CD14-positive monocyte (primary cell): Measurements from ENCODE around the gene HSPG2. TPM values are rescaled to one million over a fixed set of nuclear protein-coding genes. Genes with fewer than 3 reads are reported as not detected.

ENCODE experiments used
- DNase-seq, 3 donors: peaks; one replicate each; pipeline ENCODE4 v3.0.0-alpha.2; 2011 to 2022
- H2AFZ ChIP-seq: 2 replicates; pipeline ENCODE4 v1.6.0; 2012; ENCODE audit warnings: mild to moderate bottlenecking, low read depth, low read length, inconsistent platforms; ENCODE audit not compliant: insufficient read depth, poor library complexity, severe bottlenecking
- H3K27ac ChIP-seq, 2 donors: 1 replicate in 1 of 2; 2 replicates in 1 of 2; pipeline ENCODE4 v1.5.1; 2012 to 2013; ENCODE audit warnings: low read length in 2 of 2, control low read depth in 1 of 2, inconsistent platforms in 1 of 2, low read depth in 1 of 2, mild to moderate bottlenecking in 1 of 2
- H3K27me3 ChIP-seq, 2 donors: one replicate each; pipeline versions ENCODE4 v1.6.0 to v1.6.1; 2011 to 2013; ENCODE audit warnings: low read length in 2 of 2; ENCODE audit not compliant: control insufficient read depth in 2 of 2, insufficient read depth in 2 of 2
- H3K36me3 ChIP-seq, 2 donors: replicated peaks in 1 of 2; 1 replicate in 1 of 2; 2 replicates in 1 of 2; pipeline versions ENCODE4 v1.5.1 to v1.6.1; 2012 to 2013; ENCODE audit warnings: low read length in 2 of 2, control low read depth in 1 of 2, inconsistent platforms in 1 of 2, mild to moderate bottlenecking in 1 of 2; ENCODE audit not compliant: insufficient read depth in 2 of 2, control insufficient read depth in 1 of 2
- H3K4me1 ChIP-seq, 2 donors: 1 replicate in 1 of 2; 2 replicates in 1 of 2; pipeline versions ENCODE4 v1.5.1 to v1.6.1; 2012 to 2013; ENCODE audit warnings: low read length in 2 of 2, control low read depth in 1 of 2, inconsistent platforms in 1 of 2, mild to moderate bottlenecking in 1 of 2, moderate library complexity in 1 of 2; ENCODE audit not compliant: insufficient read depth in 2 of 2, control insufficient read depth in 1 of 2
- H3K4me2 ChIP-seq: replicated peaks from 2 replicates; pipeline ENCODE3; 2012; ENCODE audit warnings: low read length, moderate library complexity, mild to moderate bottlenecking; ENCODE audit not compliant: poor library complexity, severe bottlenecking; ENCODE audit errors: extremely low read depth
- H3K4me3 ChIP-seq, 3 experiments: fragments of 200-600 bp in 1 of 3; sonication (generic) in 1 of 3; replicated peaks in 1 of 3; 1 replicate in 2 of 3; 2 replicates in 1 of 3; pipeline ENCODE4 v1.5.1; 2011 to 2013; ENCODE audit warnings: low read length in 3 of 3, mild to moderate bottlenecking in 3 of 3, control low read depth in 2 of 3, low read depth in 2 of 3, inconsistent platforms in 1 of 3, moderate library complexity in 1 of 3
- H3K79me2 ChIP-seq: 2 replicates; pipeline ENCODE4 v1.6.0; 2012; ENCODE audit warnings: mild to moderate bottlenecking, control low read depth, inconsistent platforms, low read length, moderate library complexity; ENCODE audit not compliant: insufficient read depth
- H3K9ac ChIP-seq: 2 replicates; pipeline ENCODE4 v1.6.0; 2017; ENCODE audit warnings: low read length, mild to moderate bottlenecking; ENCODE audit not compliant: insufficient read depth, poor library complexity, severe bottlenecking
- H3K9me3 ChIP-seq, 2 donors: replicated peaks in 1 of 2; 1 replicate in 1 of 2; 2 replicates in 1 of 2; pipeline versions ENCODE4 v1.5.1 to v1.6.1; 2012 to 2013; ENCODE audit warnings: low read length in 2 of 2, control low read depth in 1 of 2; ENCODE audit not compliant: control insufficient read depth in 1 of 2, insufficient read depth in 1 of 2
- H4K20me1 ChIP-seq: 2 replicates; pipeline ENCODE4 v1.6.0; 2012; ENCODE audit warnings: mild to moderate bottlenecking, low read length, control low read depth, moderate library complexity; ENCODE audit not compliant: insufficient read depth
- H3K27ac Mint-ChIP-seq, 7 donors: one replicate each; pipeline ENCODE4 v1.8.0; 2020; ENCODE audit warnings: mild to moderate bottlenecking in 7 of 7, mixed read lengths in 7 of 7, moderate library complexity in 6 of 7, inconsistent platforms in 2 of 7
- H3K27me3 Mint-ChIP-seq, 3 donors: one replicate each; pipeline ENCODE4 v1.8.0; 2021 to 2022; ENCODE audit warnings: low read depth in 3 of 3, mild to moderate bottlenecking in 3 of 3, mixed read lengths in 3 of 3, moderate library complexity in 3 of 3, inconsistent platforms in 1 of 3
- H3K36me3 Mint-ChIP-seq, 2 donors: one replicate each; pipeline ENCODE4 v1.8.0; 2020; ENCODE audit warnings: mixed read lengths in 2 of 2, inconsistent platforms in 1 of 2, mild to moderate bottlenecking in 1 of 2
- H3K4me1 Mint-ChIP-seq: one replicate; pipeline ENCODE4 v1.8.0; 2020; ENCODE audit warnings: mild to moderate bottlenecking, mixed read lengths
- H3K4me3 Mint-ChIP-seq, 2 donors: one replicate each; pipeline ENCODE4 v1.8.0; 2020; ENCODE audit warnings: mild to moderate bottlenecking in 2 of 2, mixed read lengths in 2 of 2, moderate library complexity in 1 of 2
- H3K9me3 Mint-ChIP-seq, 7 donors: one replicate each; pipeline ENCODE4 v1.8.0; 2020 to 2022; ENCODE audit warnings: mixed read lengths in 7 of 7, mild to moderate bottlenecking in 6 of 7, moderate library complexity in 6 of 7, inconsistent platforms in 2 of 7
- WGBS: methylation state at CpG from one replicate; pipeline ENCODE4 v1.1.5; 2013; ENCODE audit warnings: missing lambda C conversion rate; ENCODE audit not compliant: insufficient coverage; 5-methylcytosine and 5-hydroxymethylcytosine counted together
- intact Hi-C, 2 donors: fragments of 100-400 bp; cut with micrococcal nuclease; formaldehyde crosslinking; loops; one replicate each; pipeline versions ENCODE4 v1.15.0 to v1.15.1; 2023
- polyA plus RNA-seq, 3 donors: library from polyadenylated mRNA; depleted of rRNA in 1 of 3; unstranded in 2 of 3; stranded (reverse) in 1 of 3; fragments of 300-500 nt in 2 of 3; fragments of >200 nt in 1 of 3; fragmentation: Illumina TruSeq in 2 of 3; gene quantifications; 1 replicate in 2 of 3; 2 replicates in 1 of 3; pipeline ENCODE4 v1.2.3, GENCODE V29; 2012 to 2021
- TF ChIP-seq, protein P1 (sequence below): fragments of 200-600 bp; IDR thresholded peaks from one replicate; pipeline ENCODE4 v1.8.0; 2022; ENCODE audit warnings: antibody characterized with exemption, mild to moderate bottlenecking

HSPG2 gene
- polyA plus RNA-seq, 3 donors: 0.44 TPM; not detected in 2

DNA sequence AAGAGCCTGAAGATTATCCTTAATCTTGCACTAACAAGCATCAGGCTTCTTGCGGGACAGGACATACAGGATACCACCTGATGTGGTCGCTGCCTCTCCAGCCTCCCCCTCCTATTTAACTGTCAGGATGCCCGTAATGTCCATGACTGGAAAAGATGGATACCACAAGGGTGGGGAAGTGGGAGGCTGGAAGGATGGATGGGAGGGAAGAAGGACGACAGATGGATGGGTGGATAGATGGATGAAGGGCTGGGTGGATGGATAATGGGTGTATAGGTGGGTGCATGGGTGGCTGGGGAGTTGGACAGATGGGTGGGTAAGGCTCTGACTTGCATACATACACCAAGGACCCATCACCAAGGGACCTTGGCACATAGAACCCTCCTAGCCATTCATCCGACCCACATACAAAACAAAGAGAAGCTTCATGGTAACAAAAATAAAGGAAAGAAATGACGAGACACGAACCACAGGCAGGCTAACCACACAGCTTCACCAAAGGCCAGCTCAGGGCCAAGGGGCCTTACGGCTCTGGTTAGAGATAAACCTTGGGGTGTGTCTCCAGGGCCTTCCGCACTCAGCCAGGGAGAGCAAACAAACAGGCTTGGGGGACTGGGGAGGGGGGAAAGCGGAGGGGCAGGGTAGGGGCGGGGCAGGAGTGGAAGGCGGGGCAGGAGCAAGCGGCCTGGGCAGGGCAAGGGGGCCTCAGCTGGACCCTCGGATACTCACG, 50.5 kb downstream of the HSPG2 start:
- Histone ChIP-seq H3K4me1 (peaks cover 3 to 6% of the 10 kb centered on the region in 2 donors), H4K20me1 (no peaks in the 10 kb centered on the region), H3K9ac (no peak overlapping the region), H3K27ac (no peak overlapping the region), H3K27me3 (no peaks in the 10 kb centered on the region), H3K36me3 (no peaks in the 10 kb centered on the region), H3K4me3 (no peak overlapping the region), H3K79me2 (no peaks in the 10 kb centered on the region), H3K4me2 (no peak overlapping the region), H3K9me3 (no peaks in the 10 kb centered on the region), H2AFZ (no peak overlapping the region)
- Mint-ChIP-seq H3K36me3 (no peaks in the 10 kb centered on the region), H3K27me3 (no peaks in the 10 kb centered on the region), H3K4me1 (peaks cover 11% of the 10 kb centered on the region), H3K27ac (no peak overlapping the region), H3K9me3 (peaks cover 0 to 3% (median 0%) of the 10 kb centered on the region in 7 donors), H3K4me3 (no peak overlapping the region)
- intact Hi-C loops: no loop called here
- WGBS: 89% methylated on average over 8 of the region's 15 CpGs
- DNase-seq: no peak
- TF ChIP-seq, protein P1, sequence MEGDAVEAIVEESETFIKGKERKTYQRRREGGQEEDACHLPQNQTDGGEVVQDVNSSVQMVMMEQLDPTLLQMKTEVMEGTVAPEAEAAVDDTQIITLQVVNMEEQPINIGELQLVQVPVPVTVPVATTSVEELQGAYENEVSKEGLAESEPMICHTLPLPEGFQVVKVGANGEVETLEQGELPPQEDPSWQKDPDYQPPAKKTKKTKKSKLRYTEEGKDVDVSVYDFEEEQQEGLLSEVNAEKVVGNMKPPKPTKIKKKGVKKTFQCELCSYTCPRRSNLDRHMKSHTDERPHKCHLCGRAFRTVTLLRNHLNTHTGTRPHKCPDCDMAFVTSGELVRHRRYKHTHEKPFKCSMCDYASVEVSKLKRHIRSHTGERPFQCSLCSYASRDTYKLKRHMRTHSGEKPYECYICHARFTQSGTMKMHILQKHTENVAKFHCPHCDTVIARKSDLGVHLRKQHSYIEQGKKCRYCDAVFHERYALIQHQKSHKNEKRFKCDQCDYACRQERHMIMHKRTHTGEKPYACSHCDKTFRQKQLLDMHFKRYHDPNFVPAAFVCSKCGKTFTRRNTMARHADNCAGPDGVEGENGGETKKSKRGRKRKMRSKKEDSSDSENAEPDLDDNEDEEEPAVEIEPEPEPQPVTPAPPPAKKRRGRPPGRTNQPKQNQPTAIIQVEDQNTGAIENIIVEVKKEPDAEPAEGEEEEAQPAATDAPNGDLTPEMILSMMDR: no peak

DNA sequence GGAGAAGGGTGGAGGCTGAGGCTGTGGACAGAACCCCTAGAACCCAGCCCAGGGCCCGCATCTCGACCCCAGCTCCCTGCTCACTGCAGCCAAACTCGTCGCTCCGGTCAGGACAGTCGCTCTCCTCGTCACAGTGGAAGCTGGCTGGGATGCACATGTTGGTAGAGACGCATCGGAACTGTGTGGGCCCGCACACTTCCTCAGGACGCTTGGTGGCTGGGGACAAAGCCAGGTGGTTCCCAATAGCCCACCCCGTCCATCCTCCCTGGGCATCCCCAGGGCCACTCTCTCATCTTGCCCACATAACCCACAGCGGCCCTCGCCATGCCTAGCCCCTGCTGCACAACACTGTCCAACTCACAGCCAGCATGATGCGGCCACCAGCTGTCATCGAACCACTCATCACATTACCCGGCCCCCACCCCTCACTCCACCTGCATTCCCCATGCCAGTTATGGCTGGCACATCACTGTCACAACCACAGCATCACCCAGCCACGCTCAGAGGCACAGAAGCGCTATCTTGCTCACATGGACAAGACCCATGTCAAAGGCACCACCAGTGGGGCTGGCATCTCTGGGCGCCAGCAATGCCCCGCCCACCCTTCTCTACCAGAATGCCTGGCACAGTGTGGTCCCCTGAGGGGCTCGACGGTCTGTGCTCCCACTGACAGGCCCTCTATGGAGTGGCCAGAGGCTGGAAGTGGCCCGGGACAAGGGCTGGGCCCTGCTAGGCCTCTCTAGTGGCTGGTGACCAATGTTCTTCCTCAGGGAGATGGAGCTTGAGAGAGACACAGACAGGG, 51.7 kb downstream of the HSPG2 start:
- Histone ChIP-seq H3K4me3 (no peak overlapping the region), H3K27ac (no peak overlapping the region), H3K9ac (no peak overlapping the region), H4K20me1 (no peaks in the 10 kb centered on the region), H3K9me3 (no peaks in the 10 kb centered on the region), H3K4me1 (peaks cover 3 to 6% of the 10 kb centered on the region in 2 donors), H3K27me3 (no peaks in the 10 kb centered on the region), H2AFZ (no peak overlapping the region), H3K4me2 (no peak overlapping the region), H3K79me2 (no peaks in the 10 kb centered on the region), H3K36me3 (no peaks in the 10 kb centered on the region)
- Mint-ChIP-seq H3K4me3 (no peak overlapping the region), H3K36me3 (no peaks in the 10 kb centered on the region), H3K4me1 (peaks cover 11% of the 10 kb centered on the region), H3K27ac (peak overlapping the region in 3 of 7 donors; percentile 7 to 72 (median 16)), H3K9me3 (peaks cover 0 to 3% (median 0%) of the 10 kb centered on the region in 7 donors), H3K27me3 (no peaks in the 10 kb centered on the region)
- intact Hi-C loops: no loop called here
- no peak for DNase-seq
- TF ChIP-seq, protein P1: no peak
- WGBS: 95% methylated on average over 24 of the region's 24 CpGs
